ENCODE data around the gene ARHGAP40.

The ARHGAP40 gene

DNA sequence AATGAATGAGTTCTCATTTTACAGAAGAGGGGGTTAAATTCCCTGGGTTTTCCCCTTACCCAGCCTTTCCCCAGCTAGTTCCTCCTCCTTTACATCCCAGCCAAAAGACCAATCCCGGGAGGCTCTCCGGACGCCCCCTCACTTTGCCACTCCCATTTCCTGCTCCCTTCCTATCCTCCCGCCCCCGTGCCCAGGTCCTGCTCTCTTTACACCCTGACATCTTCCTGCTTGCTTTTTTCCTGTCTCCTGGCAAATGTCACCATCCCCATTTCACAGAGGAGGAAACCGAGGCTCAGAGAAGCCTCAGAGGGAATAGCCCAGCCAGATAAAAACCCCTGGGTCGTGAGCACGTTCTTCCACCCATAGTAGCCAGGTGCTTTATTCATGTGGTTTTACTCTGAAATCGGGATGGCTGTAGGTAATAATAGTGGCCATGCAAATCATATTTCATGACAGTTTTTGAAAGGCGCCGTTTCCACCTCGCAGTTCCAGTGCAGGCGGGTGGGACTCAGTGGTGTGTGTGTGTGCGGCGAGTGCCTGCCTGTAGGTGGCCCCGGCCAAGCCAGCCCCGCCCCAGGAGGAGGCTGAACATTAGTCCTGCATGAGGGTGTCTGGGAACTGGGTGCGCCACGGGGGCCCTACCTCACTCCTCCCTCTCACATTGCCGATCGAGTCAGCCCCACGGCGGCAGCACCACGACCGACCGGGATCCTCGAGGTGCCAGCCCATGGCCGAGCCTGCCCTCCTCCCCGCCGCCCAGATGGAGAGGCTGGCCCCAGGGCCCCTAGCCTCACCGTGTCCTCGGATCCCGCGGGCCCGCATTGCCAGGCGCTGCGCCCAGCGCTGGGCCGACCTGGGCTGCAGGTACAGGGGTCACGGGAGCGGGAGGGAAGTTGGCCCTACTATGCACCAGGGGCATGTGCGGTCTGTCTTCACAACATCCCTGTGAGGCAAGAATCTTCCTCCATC lies at the start of gene ARHGAP40:
ARHGAP40 (plus strand) TSS at position 594 of the 969 bp plus-strand sequence.
- Histone ChIP-seq H3K4me3 (ENCODE audit: low read length) (no peak within 1 kb of the TSS), H3K36me3 (ENCODE audit: control insufficient read depth, insufficient read depth, low read length) (no peaks in the 10 kb centered on the region), H3K27ac (ENCODE audit: low read depth, low read length) (no peak within 1 kb of the TSS), H3K27me3 (ENCODE audit: control insufficient read depth, insufficient read depth, low read length) (peaks cover 22% of the 10 kb centered on the region), H3K9ac (ENCODE audit: low read length) (no peak within 1 kb of the TSS), H3K4me1 (ENCODE audit: control insufficient read depth, insufficient read depth, low read length) (no peaks in the 10 kb centered on the region)

DNA sequence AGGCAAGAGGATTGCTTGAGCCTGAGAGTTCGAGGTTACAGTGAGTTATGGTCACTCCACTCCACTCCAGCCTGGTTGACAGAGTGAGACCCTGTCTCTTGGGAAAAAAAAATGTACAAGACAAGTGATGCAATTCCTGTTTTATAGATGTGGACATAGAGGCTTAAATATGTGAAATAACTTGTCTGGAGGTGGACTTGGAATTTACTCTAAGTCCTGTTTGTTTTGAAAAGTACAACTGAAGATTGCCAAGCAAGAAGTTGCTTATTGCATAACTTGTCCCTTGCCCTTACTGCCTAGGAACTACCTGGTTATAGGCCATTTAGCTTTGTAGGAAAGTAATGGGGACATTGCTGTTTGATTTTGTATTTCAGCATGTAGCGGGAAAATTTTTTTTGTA lies 46.6 kb upstream of the ARHGAP40 start:
- Histone ChIP-seq H3K27me3 (ENCODE audit: control insufficient read depth, insufficient read depth, low read length) (no peaks in the 10 kb centered on the region), H3K4me1 (ENCODE audit: control insufficient read depth, insufficient read depth, low read length) (no peaks in the 10 kb centered on the region), H3K36me3 (ENCODE audit: control insufficient read depth, insufficient read depth, low read length) (peaks cover 30% of the 10 kb centered on the region), H3K4me3 (ENCODE audit: low read length) (no peak overlapping the region), H3K9ac (ENCODE audit: low read length) (no peak overlapping the region), H3K27ac (ENCODE audit: low read depth, low read length) (no peak overlapping the region)

DNA sequence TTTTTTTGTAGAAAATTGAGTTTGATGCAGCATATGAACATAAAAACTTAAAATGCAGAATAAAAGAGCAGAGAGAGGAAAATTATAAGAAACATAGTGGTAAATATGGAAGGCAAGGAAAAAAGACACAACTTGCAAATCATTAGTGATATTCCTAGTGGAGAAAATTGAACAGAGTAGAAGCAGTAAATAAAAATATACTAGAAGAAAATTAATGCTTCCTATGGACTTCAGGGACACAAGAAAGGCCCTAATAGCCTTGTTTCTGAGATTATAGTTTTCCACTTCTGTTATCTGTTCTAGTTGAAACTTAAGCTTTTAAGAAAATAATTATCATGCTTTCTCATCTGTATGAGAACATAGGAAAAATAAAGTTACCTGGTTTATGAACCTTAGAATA lies 46.2 kb upstream of the ARHGAP40 start:
- H3K4me3 ChIP-seq (ENCODE audit: low read length), result no peak overlapping the region
- no peaks in the 10 kb centered on the region for H3K4me1 ChIP-seq (ENCODE audit: control insufficient read depth, insufficient read depth, low read length)
- H3K36me3 ChIP-seq (ENCODE audit: control insufficient read depth, insufficient read depth, low read length), result peaks cover 30% of the 10 kb centered on the region
- no peak overlapping the region for H3K27ac ChIP-seq (ENCODE audit: low read depth, low read length)
- no peak overlapping the region for H3K9ac ChIP-seq (ENCODE audit: low read length)
- no peaks in the 10 kb centered on the region for H3K27me3 ChIP-seq (ENCODE audit: control insufficient read depth, insufficient read depth, low read length)

DNA sequence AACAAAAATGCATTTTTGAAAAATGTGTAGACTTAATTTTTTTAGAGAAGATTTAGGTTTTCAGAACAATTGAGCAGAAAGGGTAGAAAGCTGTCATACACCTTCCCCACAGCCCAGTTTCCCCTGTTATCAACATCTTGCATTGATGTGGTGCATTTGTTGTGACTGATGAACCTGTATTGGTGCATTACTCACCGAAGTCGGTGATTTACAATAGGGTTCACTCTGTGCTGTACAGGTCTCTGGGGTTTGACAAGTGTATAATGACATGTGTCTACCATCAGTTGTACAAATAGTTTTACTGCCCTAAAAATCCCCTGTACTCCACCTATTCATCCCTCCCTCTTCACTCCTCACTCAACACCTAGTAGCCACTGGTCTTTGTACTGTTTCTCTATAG lies 44.4 kb upstream of the ARHGAP40 start:
- Histone ChIP-seq H3K36me3 (ENCODE audit: control insufficient read depth, insufficient read depth, low read length) (peaks cover 22% of the 10 kb centered on the region), H3K4me3 (ENCODE audit: low read length) (no peak overlapping the region), H3K9ac (ENCODE audit: low read length) (no peak overlapping the region), H3K27ac (ENCODE audit: low read depth, low read length) (no peak overlapping the region), H3K4me1 (ENCODE audit: control insufficient read depth, insufficient read depth, low read length) (no peaks in the 10 kb centered on the region), H3K27me3 (ENCODE audit: control insufficient read depth, insufficient read depth, low read length) (no peaks in the 10 kb centered on the region)

DNA sequence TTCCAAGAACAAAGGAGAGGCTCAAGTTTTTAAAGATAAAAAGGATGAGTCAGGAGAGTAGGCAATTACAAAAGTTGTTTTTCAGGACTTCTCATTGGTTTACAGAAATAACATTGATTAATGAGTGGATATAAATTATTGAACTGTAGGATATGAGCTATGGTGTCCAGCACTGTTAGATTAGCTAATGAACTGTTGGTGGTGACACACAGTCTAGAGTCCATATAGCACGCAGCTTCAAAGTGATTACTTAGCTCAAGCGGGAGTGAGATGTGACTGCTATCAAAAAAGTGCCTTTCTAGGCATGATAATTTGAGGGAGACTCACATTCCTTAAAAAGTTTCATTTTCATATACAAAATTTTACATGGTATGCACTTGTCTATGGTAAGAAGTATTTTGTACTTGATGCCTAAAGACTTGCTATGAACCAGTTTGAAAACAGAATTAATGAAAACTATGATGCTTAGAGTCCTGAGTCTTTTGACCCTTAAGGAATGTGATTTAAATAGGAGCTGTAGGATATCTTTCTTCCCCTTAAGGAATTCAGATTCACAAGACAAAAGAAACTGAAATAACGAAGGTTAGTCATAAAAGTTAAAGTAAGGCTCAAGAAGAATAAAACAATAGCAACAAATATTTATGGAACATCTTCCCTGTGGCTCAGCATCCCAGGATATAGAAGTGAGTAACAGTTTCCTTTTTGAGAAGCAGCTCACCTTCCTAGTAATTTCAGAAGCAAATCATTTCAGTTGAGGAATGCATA lies 42.8 kb upstream of the ARHGAP40 start:
- no peaks in the 10 kb centered on the region for H3K4me1 ChIP-seq (ENCODE audit: control insufficient read depth, insufficient read depth, low read length)
- peaks cover 16% of the 10 kb centered on the region for H3K36me3 ChIP-seq (ENCODE audit: control insufficient read depth, insufficient read depth, low read length)
- no peak overlapping the region for H3K4me3 ChIP-seq (ENCODE audit: low read length)
- H3K9ac ChIP-seq (ENCODE audit: low read length), result no peak overlapping the region
- H3K27ac ChIP-seq (ENCODE audit: low read depth, low read length), result no peak overlapping the region
- H3K27me3 ChIP-seq (ENCODE audit: control insufficient read depth, insufficient read depth, low read length), result no peaks in the 10 kb centered on the region

DNA sequence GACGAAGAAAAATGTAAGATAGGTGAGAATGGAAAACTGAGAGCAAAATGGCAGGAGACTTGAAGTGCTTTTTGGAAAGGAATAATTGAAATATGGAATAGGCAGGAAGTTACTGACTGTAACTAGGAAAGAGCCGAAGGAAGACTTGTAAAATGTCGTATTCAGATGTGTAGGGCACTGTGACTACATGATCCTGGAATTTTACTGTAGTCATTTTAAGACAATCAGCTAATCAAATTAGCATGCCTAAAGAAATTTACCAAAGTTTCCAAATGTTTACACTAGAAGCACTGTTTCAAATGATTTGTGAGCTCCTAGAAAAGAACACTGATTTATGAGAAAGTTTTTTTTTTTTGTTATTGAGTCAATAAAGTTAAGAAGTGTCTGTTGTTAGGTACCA lies 41.8 kb upstream of the ARHGAP40 start:
- Histone ChIP-seq H3K9ac (ENCODE audit: low read length) (no peak overlapping the region), H3K36me3 (ENCODE audit: control insufficient read depth, insufficient read depth, low read length) (peaks cover 20% of the 10 kb centered on the region), H3K27ac (ENCODE audit: low read depth, low read length) (no peak overlapping the region), H3K27me3 (ENCODE audit: control insufficient read depth, insufficient read depth, low read length) (no peaks in the 10 kb centered on the region), H3K4me3 (ENCODE audit: low read length) (no peak overlapping the region), H3K4me1 (ENCODE audit: control insufficient read depth, insufficient read depth, low read length) (no peaks in the 10 kb centered on the region)

DNA sequence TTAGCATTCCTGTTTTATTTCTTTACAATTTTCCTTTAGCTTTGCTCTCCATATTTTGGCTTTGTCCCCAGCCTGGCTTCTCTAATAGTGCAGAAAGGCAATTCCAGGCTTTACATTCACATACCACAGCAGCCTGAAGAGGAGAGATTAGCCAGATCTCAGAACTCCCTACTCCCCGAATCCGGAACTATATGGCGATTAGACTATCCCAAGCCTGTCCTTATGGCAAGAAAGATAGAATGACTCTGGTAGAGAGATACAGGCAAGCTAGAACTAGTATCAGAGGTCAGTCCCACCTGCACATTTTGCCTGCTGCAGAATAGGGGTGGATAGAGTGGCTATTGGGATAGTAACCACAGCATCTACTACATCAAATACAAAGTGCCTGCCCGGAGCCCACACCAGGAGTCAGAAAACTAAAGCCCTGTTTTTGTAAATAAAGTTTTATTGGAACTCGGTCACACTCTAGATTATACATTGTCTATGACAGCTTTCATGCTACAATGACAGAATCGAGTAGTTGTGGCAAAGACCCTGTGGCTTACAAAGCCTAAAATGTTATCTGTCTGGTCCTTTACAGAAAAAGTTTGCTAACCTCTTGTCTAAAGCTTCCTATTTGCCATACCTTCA lies 37.7 kb upstream of the ARHGAP40 start:
- no peaks in the 10 kb centered on the region for H3K4me1 ChIP-seq (ENCODE audit: control insufficient read depth, insufficient read depth, low read length)
- no peak overlapping the region for H3K9ac ChIP-seq (ENCODE audit: low read length)
- no peak overlapping the region for H3K27ac ChIP-seq (ENCODE audit: low read depth, low read length)
- no peaks in the 10 kb centered on the region for H3K27me3 ChIP-seq (ENCODE audit: control insufficient read depth, insufficient read depth, low read length)
- peaks cover 23% of the 10 kb centered on the region for H3K36me3 ChIP-seq (ENCODE audit: control insufficient read depth, insufficient read depth, low read length)
- H3K4me3 ChIP-seq (ENCODE audit: low read length), result no peak overlapping the region

DNA sequence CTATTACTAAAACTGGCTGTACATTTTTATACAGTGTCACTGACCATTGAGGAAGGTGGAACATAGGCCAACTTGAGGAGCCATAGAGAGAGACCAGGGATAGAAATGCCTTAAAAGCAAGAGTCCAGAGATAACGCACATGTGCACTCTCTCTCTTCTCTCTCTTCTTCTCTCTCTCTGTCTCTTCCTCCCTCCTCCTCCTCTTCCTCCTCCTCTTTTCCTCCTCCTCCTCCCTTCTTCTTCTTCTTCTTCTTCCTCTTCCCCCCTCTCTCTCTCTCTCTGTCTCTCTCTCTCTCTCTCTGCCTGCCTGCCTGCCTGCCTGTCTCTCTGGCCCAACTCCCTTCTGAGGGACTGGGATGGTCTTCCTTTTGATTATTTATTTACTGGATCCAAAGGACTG lies 36.9 kb upstream of the ARHGAP40 start:
- Histone ChIP-seq H3K4me3 (ENCODE audit: low read length) (no peak overlapping the region), H3K27me3 (ENCODE audit: control insufficient read depth, insufficient read depth, low read length) (no peaks in the 10 kb centered on the region), H3K9ac (ENCODE audit: low read length) (no peak overlapping the region), H3K4me1 (ENCODE audit: control insufficient read depth, insufficient read depth, low read length) (no peaks in the 10 kb centered on the region), H3K36me3 (ENCODE audit: control insufficient read depth, insufficient read depth, low read length) (peaks cover 22% of the 10 kb centered on the region), H3K27ac (ENCODE audit: low read depth, low read length) (no peak overlapping the region)

DNA sequence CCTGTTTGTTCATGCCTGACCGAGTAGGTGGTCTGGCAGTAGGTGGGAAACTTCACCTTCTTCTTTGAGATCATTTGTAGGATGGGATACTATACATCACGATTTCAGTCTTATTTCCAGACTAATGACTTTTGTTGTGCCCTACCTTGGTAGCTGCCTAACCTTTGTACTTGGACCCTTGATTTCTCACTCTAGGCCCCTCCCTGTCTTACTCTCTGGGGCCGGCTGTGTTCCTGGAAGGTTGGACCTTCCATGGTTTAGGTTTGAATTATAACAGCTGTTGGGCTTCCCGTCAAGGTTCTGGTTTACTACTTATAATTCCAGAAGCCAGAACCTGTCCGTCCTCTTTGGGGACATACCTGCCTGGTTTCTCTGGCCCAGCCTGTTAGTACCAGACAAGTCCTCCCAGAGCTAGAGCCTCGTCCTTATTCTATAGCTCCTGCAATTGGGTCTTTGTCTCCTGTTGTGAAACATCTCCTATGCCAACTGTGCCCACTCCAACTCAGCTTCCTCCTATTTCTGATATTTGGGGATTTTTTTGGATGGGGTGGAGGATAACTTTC lies 35.5 kb upstream of the ARHGAP40 start:
- Histone ChIP-seq H3K27ac (ENCODE audit: low read depth, low read length) (no peak overlapping the region), H3K4me3 (ENCODE audit: low read length) (no peak overlapping the region), H3K36me3 (ENCODE audit: control insufficient read depth, insufficient read depth, low read length) (peaks cover 21% of the 10 kb centered on the region), H3K4me1 (ENCODE audit: control insufficient read depth, insufficient read depth, low read length) (no peaks in the 10 kb centered on the region), H3K9ac (ENCODE audit: low read length) (no peak overlapping the region), H3K27me3 (ENCODE audit: control insufficient read depth, insufficient read depth, low read length) (no peaks in the 10 kb centered on the region)

DNA sequence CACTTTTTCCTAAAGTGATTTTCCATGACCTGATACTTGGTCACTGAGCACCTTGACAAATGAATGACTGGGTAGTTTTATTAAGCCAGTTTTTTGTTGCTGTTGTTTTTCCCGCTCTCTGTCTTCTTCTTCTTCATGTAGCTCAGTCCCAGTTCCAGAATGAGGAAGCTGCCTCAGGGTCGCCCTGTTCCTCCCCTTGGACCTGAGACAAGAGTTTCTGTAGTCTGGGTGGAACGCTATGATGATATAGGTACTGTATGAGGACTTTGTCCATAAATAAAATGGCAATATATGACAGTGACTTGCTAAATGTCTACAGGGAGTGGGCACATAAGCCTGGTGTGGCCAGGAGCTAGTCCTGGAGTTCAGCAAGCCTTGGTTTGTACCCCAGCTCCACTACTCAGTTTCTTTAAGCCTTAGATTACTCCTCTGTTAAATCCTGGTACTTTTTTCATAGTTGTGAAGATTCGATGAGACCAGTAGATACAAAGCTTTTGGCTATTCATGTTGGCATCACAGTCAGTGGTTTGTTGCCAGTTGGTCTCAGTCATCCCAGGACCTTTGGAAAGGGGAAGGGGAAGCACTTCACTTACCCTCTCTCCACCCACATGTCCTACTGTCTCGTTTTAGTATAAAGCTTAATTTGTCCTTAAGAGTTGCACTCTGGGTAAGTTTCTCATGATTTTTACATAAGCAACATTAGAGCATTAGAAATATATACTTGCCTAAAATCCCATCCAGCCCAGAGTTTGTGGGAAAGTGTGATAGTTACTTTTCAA lies 31.7 kb upstream of the ARHGAP40 start:
- H3K4me1 ChIP-seq (ENCODE audit: control insufficient read depth, insufficient read depth, low read length), result no peaks in the 10 kb centered on the region
- no peak overlapping the region for H3K9ac ChIP-seq (ENCODE audit: low read length)
- no peaks in the 10 kb centered on the region for H3K27me3 ChIP-seq (ENCODE audit: control insufficient read depth, insufficient read depth, low read length)
- no peak overlapping the region for H3K4me3 ChIP-seq (ENCODE audit: low read length)
- H3K27ac ChIP-seq (ENCODE audit: low read depth, low read length), result no peak overlapping the region
- peaks cover 15% of the 10 kb centered on the region for H3K36me3 ChIP-seq (ENCODE audit: control insufficient read depth, insufficient read depth, low read length)

DNA sequence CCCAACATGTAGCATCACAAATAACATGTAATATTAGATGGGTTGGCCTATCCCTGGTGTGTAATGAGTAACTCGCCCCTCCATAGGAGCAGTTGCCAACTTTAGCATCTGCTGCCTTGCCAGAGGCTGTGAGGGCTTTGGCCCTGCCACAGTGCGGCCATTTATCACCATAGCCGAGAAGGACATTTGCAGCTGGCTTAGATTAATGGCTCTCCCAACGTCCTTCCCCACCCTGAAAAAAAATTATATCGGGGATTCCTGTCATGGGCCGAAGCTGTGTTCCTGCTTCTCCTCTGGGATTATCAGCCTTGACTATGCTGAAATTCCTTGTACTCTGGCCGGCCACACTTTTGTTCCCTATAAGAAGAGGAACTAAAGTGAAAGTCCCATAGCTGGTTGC lies 28.2 kb upstream of the ARHGAP40 start:
- no peaks in the 10 kb centered on the region for H3K4me1 ChIP-seq (ENCODE audit: control insufficient read depth, insufficient read depth, low read length)
- H3K9ac ChIP-seq (ENCODE audit: low read length), result no peak overlapping the region
- no peak overlapping the region for H3K4me3 ChIP-seq (ENCODE audit: low read length)
- H3K27ac ChIP-seq (ENCODE audit: low read depth, low read length), result no peak overlapping the region
- H3K27me3 ChIP-seq (ENCODE audit: control insufficient read depth, insufficient read depth, low read length), result no peaks in the 10 kb centered on the region
- H3K36me3 ChIP-seq (ENCODE audit: control insufficient read depth, insufficient read depth, low read length), result peaks cover 10% of the 10 kb centered on the region

Measured in rectal smooth muscle tissue (tissue), 1 donor.